Measurements from ENCODE around the gene MPP2.

DNA sequence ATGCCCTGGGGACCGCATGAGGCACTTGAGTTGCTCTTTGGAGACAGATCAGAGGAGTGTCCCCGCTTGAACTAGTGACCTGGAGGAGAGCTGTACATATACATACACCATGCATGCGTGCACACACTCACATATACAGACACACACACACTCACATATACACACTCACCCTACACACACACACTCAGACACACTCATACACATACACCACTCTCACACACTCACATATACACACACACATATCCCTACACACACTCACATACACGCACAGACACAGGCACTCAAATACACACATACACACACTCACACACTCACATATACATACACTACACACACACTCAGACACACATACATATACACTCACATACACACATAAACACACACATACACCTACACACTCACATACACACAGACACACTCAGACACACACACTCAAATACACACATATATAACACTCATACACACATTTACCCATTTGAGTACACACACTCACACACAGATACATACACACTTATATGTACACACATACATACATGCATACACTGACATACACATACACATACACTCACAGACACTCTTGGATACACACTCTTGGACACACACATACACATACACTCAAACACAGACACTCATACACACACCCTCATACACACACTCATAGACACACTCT lies 5.4 kb upstream of the MPP2 start:
- TF ChIP-seq CTCF (conservative IDR thresholded peaks at IDR 0.05; ENCODE audit: low read length) (no peak), EZH2phosphoT487 (IDR thresholded peaks at IDR 0.05; ENCODE audit: borderline replicate concordance) (no peak)

Measured in Loucy (cell line).